ENCODE data around the gene SMIM43. TPM values are rescaled to one million over a fixed set of nuclear protein-coding genes. Genes with fewer than 3 reads are reported as not detected.

Gene SMIM43
- total and polyA plus RNA-seq, 9 of the 15 experiments (the other 6 are each of a cell fraction or from before 2014, with no cell fraction given), result not detected

DNA sequence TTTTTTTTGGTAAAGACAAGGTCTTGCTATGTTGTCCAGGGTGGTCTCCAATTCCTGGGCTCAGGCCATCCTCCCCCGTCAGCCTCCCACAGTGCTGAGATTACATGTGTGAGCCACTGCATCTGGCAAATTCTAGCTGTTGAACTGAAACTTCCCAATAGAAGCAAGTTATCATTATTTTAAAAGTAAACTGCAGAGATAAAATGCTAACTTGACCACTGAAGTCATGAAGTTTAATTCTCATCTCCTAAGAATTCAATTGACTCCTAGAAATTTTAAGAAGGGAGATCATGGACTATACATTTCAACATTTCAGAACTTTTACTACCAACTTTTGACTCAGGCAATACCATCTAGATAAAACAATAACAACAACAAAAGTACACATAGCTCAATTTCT lies 24.5 kb upstream of the SMIM43 start:
- Histone ChIP-seq H3K9me1 (ENCODE audit: control insufficient read depth, insufficient read depth, low read length) (no peaks in the 10 kb centered on the region), H3K9ac (ENCODE audit: insufficient read depth in 1 of 2, low read depth in 2 of 2, low read length in 2 of 2) (no peak overlapping the region), H3K27ac (ENCODE audit: extremely low read depth, low read depth, low read length) (no peak overlapping the region), H3K4me1 (replicated peaks in 1 of 2; ENCODE audit: control insufficient read depth in 2 of 2, insufficient read depth in 2 of 2, low read length in 2 of 2) (peaks cover 0 to 26% of the 10 kb centered on the region in 2 experiments; a peak in 4 of 5 replicates), H3K27me3 (ENCODE audit: control insufficient read depth in 2 of 2, insufficient read depth in 2 of 2, low read length in 2 of 2) (no peaks in the 10 kb centered on the region), H2AFZ (ENCODE audit: low read depth, low read length) (no peak overlapping the region), H4K20me1 (replicated peaks; ENCODE audit: control insufficient read depth, insufficient read depth, low read length) (no peaks in the 10 kb centered on the region), H3K4me2 (ENCODE audit: insufficient read depth, low read length) (no peak overlapping the region), H3K4me3 (no peak overlapping the region), H3K36me3 (ENCODE audit: control insufficient read depth, insufficient read depth, low read length) (no peaks in the 10 kb centered on the region), H3K79me2 (ENCODE audit: control insufficient read depth, insufficient read depth, low read length) (no peaks in the 10 kb centered on the region), H3K9me3 (replicated peaks; ENCODE audit: control insufficient read depth, insufficient read depth, low read depth, low read length) (no peaks in the 10 kb centered on the region)
- ChIA-PET POLR2A (no interaction called here), CTCF (ENCODE audit: low intra/inter-chr PET ratio) (no interaction called here)
- DNase-seq (ENCODE audit: extremely low read depth in 1 of 4, low spot score in 3 of 4) (no peak), ATAC-seq (no peak), FAIRE-seq (no peak)
- 91% methylated on average over 1 of the region's 1 CpG for WGBS (ENCODE audit: insufficient coverage, low coverage, missing lambda C conversion rate)
- intact Hi-C loops (cut with micrococcal nuclease), result no loop called here
- no TSS peak for BruUV-seq (replicated peaks)
- TF ChIP-seq FOXK1 (CRISPR knock-in tag; IDR thresholded peaks at IDR 0.05; ENCODE audit: borderline replicate concordance) (no peak), KHSRP (IDR thresholded peaks at IDR 0.05) (no peak), ERF (CRISPR knock-in tag; IDR thresholded peaks at IDR 0.05) (no peak), ZNF436 (CRISPR knock-in tag; IDR thresholded peaks at IDR 0.05) (no peak), STAT5A (IDR thresholded peaks at IDR 0.05; ENCODE audit: borderline replicate concordance, low read length) (no peak), TCF7L2 (IDR thresholded peaks at IDR 0.05; ENCODE audit: low read depth, low read length) (no peak), MAZ (CRISPR knock-in tag; conservative IDR thresholded peaks at IDR 0.05 in 1 of 2, IDR thresholded peaks at IDR 0.05 in 1 of 2) (no peak), ZC3H4 (CRISPR knock-in tag; IDR thresholded peaks at IDR 0.05; ENCODE audit: borderline replicate concordance) (no peak)
- TF ChIP-seq, protein P1, sequence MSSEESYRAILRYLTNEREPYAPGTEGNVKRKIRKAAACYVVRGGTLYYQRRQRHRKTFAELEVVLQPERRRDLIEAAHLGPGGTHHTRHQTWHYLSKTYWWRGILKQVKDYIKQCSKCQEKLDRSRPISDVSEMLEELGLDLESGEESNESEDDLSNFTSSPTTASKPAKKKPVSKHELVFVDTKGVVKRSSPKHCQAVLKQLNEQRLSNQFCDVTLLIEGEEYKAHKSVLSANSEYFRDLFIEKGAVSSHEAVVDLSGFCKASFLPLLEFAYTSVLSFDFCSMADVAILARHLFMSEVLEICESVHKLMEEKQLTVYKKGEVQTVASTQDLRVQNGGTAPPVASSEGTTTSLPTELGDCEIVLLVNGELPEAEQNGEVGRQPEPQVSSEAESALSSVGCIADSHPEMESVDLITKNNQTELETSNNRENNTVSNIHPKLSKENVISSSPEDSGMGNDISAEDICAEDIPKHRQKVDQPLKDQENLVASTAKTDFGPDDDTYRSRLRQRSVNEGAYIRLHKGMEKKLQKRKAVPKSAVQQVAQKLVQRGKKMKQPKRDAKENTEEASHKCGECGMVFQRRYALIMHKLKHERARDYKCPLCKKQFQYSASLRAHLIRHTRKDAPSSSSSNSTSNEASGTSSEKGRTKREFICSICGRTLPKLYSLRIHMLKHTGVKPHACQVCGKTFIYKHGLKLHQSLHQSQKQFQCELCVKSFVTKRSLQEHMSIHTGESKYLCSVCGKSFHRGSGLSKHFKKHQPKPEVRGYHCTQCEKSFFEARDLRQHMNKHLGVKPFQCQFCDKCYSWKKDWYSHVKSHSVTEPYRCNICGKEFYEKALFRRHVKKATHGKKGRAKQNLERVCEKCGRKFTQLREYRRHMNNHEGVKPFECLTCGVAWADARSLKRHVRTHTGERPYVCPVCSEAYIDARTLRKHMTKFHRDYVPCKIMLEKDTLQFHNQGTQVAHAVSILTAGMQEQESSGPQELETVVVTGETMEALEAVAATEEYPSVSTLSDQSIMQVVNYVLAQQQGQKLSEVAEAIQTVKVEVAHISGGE (CRISPR knock-in tag; IDR thresholded peaks at IDR 0.05), result no peak
- in situ Hi-C loops (cut with MboI), result no loop called here
